Activated T-cell treated with anti-CD3 and anti-CD28 coated beads, Interleukin-2, amount 50 U/mL, for 72 hours (primary cell): ENCODE results near the gene NELFB. TPM values are rescaled to one million over a fixed set of nuclear protein-coding genes. Genes with fewer than 3 reads are reported as not detected.

Experiments used
- ATAC-seq, 2 donors: fragments of 150-1000 bp; cut with Tn5 transposase; replicated peaks in 1 of 2; 2 replicates each; pipeline ENCODE4 v1.10.0; 2021; ENCODE audit warnings: moderate library complexity in 2 of 2, mild to moderate bottlenecking in 1 of 2
- DNase-seq, 2 donors: peaks; one replicate each; pipeline ENCODE4 v3.0.0; 2021 to 2022; ENCODE audit warnings: mixed read lengths in 1 of 2
- H3K27ac Mint-ChIP-seq: one replicate; pipeline ENCODE4 v1.8.0; 2022; ENCODE audit warnings: mild to moderate bottlenecking, moderate library complexity, mixed read lengths
- H3K27me3 Mint-ChIP-seq: one replicate; pipeline ENCODE4 v1.8.0; 2022; ENCODE audit warnings: low read depth, mixed read lengths
- H3K36me3 Mint-ChIP-seq, 2 donors: one replicate each; pipeline ENCODE4 v1.8.0; 2022; ENCODE audit warnings: mixed read lengths in 2 of 2, mild to moderate bottlenecking in 1 of 2; ENCODE audit not compliant: insufficient read depth in 2 of 2
- H3K4me1 Mint-ChIP-seq: one replicate; pipeline ENCODE4 v1.8.0; 2022; ENCODE audit warnings: low read depth, mixed read lengths
- H3K4me3 Mint-ChIP-seq, 2 donors: one replicate each; pipeline ENCODE4 v1.8.0; 2022; ENCODE audit warnings: mild to moderate bottlenecking in 2 of 2, mixed read lengths in 2 of 2, moderate library complexity in 2 of 2
- H3K9me3 Mint-ChIP-seq, 2 donors: one replicate each; pipeline ENCODE4 v1.8.0; 2022; ENCODE audit warnings: mixed read lengths in 2 of 2
- total RNA-seq, 2 donors: library from RNA; stranded (reverse); gene quantifications; one replicate each; pipeline ENCODE4 v1.2.3, GENCODE V29; 2022

NELFB gene
- total RNA-seq, 2 donors from 2014 or later: 53.1 to 56.6 TPM

DNA sequence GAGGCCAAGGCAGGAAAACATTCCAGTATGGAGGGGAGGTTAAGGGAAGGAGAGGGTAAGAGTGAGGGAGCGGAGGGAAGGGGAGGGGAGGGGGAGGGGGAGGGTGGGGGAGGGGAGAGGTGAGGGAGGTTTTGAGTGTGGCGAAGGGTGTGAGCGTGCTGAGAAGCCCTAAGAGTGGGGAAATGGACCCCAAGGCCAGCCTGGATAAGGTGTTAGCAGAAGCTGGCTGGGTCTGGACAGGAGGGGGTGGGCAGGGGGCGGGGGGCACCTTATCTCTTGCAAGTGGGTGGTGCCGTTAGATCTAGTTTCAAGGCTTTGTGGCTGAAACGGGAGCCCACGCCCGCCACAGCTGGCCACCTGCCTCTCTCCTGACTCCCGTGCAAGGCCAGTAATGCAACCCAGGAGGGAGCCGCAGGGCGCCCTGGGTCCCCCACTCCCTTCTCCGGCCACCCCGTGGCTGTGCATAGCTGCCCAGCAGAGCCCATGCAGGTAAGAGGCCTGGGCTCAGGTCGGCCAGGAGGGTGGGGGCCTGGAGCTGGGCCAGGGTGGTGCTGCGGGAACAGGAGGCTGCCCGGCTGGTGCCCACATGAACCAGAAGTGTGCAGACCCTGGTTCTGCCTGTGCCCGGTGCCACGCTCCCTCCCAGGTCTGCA lies 27.1 kb upstream of the NELFB start:
- Mint-ChIP-seq H3K9me3 (no peaks in the 10 kb centered on the region), H3K4me3 (no peak overlapping the region), H3K27me3 (peaks cover 6% of the 10 kb centered on the region), H3K27ac (no peak overlapping the region), H3K36me3 (no peaks in the 10 kb centered on the region), H3K4me1 (peaks cover 8% of the 10 kb centered on the region)
- ATAC-seq (no peak), DNase-seq (no peak)

DNA sequence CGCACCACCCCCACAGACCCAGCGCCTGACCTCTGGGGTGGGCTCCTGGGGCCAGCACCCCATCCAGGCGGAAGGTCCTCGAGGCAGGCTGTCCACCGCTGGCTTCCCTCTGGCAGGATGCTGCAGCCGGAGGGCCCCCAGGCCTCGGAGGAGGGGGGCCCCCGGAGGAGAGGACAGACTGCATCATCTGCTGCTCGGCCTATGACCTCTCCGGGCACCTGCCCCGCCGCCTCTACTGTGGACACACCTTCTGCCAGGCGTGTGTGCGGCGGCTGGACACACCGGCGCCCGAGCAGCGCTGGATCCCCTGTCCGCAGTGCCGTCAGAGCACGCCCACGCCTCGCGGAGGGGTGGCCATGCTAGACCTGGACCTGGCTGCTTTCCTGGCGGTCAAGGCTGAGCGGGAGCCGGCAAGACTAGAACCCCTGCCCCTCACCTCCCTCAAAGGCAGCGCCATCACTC lies 26.6 kb upstream of the NELFB start:
- Mint-ChIP-seq H3K4me3 (no peak overlapping the region), H3K27me3 (peaks cover 6% of the 10 kb centered on the region), H3K27ac (no peak overlapping the region), H3K4me1 (peaks cover 6% of the 10 kb centered on the region), H3K36me3 (no peaks in the 10 kb centered on the region), H3K9me3 (no peaks in the 10 kb centered on the region)
- ATAC-seq (no peak), DNase-seq (no peak)

DNA sequence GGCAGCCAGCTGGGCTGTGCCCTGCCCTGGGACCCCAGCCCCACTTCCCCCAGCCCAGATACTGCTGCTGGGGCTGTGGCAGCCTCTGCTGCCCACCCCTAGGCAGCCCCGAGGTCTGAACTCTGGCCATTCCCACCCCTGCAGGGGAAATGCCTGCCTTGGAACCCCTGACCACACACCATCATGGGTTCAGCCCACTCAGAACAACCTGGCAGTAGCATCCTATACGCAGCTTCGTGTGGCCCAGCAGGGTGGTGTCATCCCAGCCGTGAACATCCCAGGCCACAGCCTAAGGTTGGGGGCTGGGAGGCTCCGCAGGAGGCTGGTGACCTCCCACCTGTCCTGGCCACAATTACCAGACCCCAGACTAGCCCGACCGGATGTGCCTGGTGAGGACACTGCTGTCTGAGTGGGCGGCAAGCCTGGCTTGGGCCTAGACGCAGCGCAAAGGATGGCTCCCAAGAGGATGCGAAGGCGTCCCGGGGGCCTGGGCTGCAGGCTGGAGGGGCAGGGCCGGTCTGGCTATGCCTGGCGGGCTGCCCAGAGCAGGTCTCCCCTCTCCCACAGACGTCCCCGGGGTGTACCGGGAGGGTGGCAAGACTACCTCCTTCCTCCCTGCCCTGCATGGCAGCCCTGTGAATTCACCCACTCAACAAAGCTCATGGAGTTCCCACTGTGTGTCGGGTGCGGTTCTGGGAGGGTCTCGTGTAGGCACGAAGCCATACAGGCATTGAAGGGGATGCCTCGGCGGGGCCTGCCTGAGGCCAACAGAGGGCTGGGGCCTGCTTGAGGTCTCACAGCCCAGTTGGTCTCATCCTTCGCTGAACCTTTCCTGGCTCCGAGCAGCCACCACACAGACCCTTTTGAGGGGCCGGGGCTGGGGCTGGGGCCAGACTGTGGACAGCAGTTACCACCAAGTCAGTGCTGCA lies 25.9 kb upstream of the NELFB start:
- H3K27ac Mint-ChIP-seq: no peak overlapping the region
- H3K4me3 Mint-ChIP-seq: no peak overlapping the region
- peaks cover 6% of the 10 kb centered on the region for H3K4me1 Mint-ChIP-seq
- peaks cover 6% of the 10 kb centered on the region for H3K27me3 Mint-ChIP-seq
- DNase-seq: no peak
- no peaks in the 10 kb centered on the region for H3K9me3 Mint-ChIP-seq
- no peaks in the 10 kb centered on the region for H3K36me3 Mint-ChIP-seq
- ATAC-seq: no peak

DNA sequence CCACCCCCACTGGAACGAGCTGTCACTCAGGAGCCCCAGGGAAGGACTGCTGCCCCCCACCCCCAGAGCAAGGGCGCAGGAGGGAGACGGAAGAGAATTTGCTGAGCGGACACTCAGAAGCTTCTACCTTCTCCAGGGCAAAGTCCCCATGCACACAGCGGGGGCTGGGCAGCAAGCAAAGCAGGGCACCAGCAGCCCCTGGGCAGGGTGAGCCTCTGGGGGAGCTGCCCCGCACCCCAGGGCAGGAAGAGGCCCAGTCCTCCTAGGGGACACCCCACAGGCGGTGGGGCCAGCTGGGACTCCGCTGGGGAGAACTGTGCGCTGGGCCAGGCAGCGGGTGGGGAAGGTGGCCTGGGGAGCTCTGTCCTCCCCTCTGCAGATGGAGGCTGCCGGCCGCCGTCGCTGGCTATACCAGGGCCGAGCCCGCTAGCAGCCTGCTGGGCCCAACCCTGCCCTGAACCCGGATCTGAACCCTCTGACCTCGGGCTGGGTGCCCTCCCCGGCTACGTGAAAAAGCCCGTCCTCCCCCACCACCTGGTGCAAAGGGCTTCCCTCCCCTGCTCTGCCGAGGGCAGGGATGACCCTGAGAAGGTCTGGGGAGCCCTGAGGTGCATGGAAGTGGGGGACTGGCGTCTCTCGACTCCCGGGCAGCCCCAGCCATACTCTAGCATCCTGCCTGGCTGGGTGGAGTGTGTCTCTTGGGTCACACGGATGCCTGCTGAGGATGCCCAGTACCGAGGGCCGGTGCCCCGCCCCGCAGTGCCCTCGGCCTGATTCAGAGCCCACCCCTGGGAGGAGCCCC lies 25.0 kb upstream of the NELFB start:
- H3K4me1 Mint-ChIP-seq: peaks cover 6% of the 10 kb centered on the region
- H3K27me3 Mint-ChIP-seq: peaks cover 6% of the 10 kb centered on the region
- H3K4me3 Mint-ChIP-seq: no peak overlapping the region
- H3K27ac Mint-ChIP-seq: no peak overlapping the region
- ATAC-seq: no peak
- no peaks in the 10 kb centered on the region for H3K36me3 Mint-ChIP-seq
- DNase-seq: no peak
- no peaks in the 10 kb centered on the region for H3K9me3 Mint-ChIP-seq

DNA sequence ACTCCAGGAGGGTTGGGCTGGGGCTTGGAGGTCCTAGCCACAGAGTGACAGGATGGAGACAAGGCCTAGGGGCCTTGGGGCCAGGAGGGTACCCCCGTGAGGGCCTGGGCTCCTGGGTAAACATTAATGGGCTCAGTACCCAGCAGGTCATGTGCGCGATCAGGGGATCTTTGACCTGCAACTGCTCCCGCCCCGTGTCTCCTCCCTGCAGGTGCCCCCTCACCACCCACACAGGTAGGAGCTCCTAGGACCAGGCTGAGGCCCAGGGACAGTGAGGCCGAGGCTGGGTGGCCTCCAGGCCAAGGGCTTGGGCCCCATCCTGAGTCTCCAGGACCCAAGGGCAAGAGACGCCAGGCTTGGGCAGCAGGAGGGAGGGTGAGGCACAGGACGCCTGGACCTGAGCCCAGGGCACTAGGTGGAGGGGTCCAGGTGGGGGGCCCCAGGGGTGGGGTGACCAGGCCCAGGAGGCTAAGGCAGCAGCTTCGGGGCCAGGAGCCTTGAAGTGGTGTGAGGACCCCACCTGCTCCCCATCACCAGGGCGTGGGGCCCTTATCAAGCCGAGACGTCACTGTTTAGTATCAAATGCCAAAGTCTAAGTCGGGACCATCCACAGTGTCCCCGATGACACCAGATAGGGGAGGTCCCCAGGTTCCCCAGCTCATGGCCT lies 24.3 kb upstream of the NELFB start, which contains the start of gene SLC34A3:
SLC34A3 (plus strand) TSS at position 197 of the 667 bp plus-strand sequence. CDS start 802 bp downstream, outside the sequence.
- Mint-ChIP-seq H3K4me1 (peaks cover 6% of the 10 kb centered on the region), H3K9me3 (no peaks in the 10 kb centered on the region), H3K27ac (no peak within 1 kb of the TSS), H3K4me3 (no peak within 1 kb of the TSS), H3K36me3 (no peaks in the 10 kb centered on the region), H3K27me3 (peaks cover 6% of the 10 kb centered on the region)
- DNase-seq (no peak), ATAC-seq (no peak)

DNA sequence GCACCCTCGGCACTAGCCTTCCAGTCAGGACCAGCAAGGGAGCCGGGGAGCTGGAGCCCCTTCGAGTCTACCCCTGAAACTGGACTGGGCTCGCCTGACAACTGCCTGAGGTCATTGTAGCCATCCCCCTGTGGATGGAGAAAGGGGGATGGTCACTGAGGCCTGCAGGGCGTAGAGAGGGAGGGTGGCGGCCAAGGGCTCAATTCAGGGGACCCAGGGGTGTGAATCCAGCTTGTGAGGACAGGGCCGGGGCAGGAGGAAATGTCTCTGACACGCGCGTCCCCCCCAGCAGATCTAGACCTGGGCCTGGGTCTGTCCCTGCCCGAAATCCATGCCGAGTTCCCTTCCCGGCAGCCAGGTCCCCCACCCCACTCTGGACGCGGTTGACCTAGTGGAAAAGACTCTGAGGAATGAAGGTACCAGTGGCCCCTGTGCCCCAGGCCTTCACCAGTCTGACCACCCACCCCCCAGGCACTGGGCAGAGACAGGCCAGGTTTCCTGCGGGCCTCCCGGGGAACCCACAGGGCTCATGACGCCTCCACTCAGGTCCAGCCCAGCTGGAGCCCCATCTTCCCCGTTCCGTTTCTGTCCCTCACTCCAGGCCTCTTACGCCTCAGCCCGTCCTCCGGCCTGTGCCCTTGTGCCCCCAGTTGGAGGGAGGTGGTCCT lies 23.6 kb upstream of the NELFB start:
- Mint-ChIP-seq H3K27ac (no peak overlapping the region), H3K4me3 (no peak overlapping the region), H3K9me3 (no peaks in the 10 kb centered on the region), H3K27me3 (peaks cover 6% of the 10 kb centered on the region), H3K4me1 (peaks cover 6% of the 10 kb centered on the region), H3K36me3 (no peaks in the 10 kb centered on the region)
- DNase-seq (no peak), ATAC-seq (no peak)

DNA sequence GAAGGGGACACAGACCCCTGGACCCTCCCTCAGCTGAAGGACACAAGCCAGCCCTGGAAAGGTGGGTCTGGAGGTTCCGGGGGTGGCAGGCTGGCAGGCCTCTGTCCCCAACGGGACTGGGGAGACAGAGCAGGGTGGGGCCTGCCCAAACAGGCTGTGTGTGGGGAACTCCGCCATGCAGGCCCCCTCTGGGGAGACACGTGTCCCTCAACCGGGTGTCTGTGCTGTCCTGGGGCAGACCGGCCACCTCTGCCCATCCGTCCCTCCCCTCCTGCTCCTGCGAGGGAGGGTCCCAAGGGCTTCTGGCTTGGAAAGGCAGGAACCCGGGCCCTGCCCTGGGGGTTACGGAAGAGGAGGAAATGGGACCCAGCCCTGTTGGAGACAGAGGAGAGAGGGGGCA lies 23.0 kb upstream of the NELFB start:
- no peak overlapping the region for H3K4me3 Mint-ChIP-seq
- ATAC-seq (no peak), DNase-seq (no peak)
- H3K36me3 Mint-ChIP-seq: no peaks in the 10 kb centered on the region
- no peaks in the 10 kb centered on the region for H3K9me3 Mint-ChIP-seq
- peaks cover 6% of the 10 kb centered on the region for H3K27me3 Mint-ChIP-seq
- peaks cover 6% of the 10 kb centered on the region for H3K4me1 Mint-ChIP-seq
- H3K27ac Mint-ChIP-seq: no peak overlapping the region

DNA sequence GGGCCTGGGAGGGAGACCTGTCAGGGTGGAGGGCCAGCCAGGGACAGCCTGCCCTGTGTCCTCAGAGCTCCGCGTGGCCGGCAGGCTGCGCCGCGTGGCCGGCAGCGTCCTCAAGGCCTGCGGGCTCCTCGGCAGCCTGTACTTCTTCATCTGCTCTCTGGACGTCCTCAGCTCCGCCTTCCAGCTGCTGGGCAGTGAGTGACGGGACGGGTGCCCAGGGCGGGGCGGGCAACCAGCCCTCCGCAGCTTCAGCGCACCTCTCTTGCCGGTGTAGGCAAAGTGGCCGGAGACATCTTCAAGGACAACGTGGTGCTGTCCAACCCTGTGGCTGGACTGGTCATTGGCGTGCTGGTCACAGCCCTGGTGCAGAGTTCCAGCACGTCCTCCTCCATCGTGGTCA lies 22.6 kb upstream of the NELFB start:
- H3K4me3 Mint-ChIP-seq: no peak overlapping the region
- DNase-seq (no peak), ATAC-seq (no peak)
- no peaks in the 10 kb centered on the region for H3K36me3 Mint-ChIP-seq
- peaks cover 4% of the 10 kb centered on the region for H3K27me3 Mint-ChIP-seq
- H3K27ac Mint-ChIP-seq: no peak overlapping the region
- no peaks in the 10 kb centered on the region for H3K9me3 Mint-ChIP-seq
- H3K4me1 Mint-ChIP-seq: peaks cover 4% of the 10 kb centered on the region

DNA sequence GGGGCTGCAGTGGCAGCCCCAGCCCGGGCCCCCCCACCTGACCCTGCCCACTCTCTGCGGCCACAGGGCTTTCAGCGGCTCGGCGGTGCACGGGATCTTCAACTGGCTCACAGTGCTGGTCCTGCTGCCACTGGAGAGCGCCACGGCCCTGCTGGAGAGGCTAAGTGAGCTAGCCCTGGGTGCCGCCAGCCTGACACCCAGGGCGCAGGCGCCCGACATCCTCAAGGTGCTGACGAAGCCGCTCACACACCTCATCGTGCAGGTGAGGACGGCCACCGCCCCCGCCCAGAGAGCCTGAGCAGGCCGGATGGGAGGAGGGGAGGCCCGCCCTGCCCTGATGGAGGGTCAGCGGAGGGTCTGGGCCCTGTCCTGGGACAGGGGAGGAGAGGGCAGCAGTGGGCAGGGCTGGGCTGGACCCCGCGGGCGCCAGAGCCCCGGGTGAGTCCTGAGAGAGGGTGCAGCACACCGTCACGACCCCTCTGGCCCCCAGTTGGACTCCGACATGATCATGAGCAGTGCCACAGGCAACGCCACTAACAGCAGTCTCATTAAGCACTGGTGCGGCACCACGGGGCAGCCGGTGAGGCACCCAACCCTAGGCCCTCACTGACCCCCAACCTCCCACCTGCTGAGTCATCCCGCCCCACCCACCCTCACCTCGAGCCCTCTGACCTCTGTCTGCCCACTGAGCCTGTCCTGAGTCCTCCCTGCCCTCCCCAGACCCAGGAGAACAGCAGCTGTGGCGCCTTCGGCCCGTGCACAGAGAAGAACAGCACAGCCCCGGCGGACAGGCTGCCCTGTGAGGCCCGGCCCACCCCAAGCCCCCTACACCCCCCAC lies 21.8 kb upstream of the NELFB start:
- no peak for ATAC-seq
- no peaks in the 10 kb centered on the region for H3K27me3 Mint-ChIP-seq
- H3K4me3 Mint-ChIP-seq: no peak overlapping the region
- H3K27ac Mint-ChIP-seq: no peak overlapping the region
- H3K9me3 Mint-ChIP-seq: no peaks in the 10 kb centered on the region
- no peaks in the 10 kb centered on the region for H3K4me1 Mint-ChIP-seq
- no peaks in the 10 kb centered on the region for H3K36me3 Mint-ChIP-seq
- DNase-seq: no peak

DNA sequence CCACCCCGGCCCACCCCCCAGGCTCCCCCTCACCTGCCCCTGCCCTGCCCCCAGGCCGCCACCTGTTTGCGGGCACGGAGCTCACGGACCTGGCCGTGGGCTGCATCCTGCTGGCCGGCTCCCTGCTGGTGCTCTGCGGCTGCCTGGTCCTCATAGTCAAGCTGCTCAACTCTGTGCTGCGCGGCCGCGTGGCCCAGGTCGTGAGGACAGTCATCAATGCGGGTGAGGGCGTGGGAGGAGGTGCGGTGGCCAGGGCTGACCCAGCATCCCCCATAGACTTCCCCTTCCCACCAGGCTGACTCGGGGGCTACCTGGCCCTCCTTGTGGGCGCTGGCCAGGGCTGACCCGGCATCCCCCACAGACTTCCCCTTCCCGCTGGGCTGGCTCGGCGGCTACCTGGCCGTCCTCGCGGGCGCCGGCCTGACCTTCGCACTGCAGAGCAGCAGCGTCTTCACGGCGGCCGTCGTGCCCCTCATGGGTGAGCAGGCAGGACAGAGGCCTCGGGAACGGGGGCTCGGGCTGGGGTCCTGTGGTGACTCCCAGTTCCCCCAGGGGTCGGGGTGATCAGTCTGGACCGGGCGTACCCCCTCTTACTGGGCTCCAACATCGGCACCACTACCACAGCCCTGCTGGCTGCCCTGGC lies 21.0 kb upstream of the NELFB start:
- Mint-ChIP-seq H3K27ac (no peak overlapping the region), H3K9me3 (no peaks in the 10 kb centered on the region)

DNA sequence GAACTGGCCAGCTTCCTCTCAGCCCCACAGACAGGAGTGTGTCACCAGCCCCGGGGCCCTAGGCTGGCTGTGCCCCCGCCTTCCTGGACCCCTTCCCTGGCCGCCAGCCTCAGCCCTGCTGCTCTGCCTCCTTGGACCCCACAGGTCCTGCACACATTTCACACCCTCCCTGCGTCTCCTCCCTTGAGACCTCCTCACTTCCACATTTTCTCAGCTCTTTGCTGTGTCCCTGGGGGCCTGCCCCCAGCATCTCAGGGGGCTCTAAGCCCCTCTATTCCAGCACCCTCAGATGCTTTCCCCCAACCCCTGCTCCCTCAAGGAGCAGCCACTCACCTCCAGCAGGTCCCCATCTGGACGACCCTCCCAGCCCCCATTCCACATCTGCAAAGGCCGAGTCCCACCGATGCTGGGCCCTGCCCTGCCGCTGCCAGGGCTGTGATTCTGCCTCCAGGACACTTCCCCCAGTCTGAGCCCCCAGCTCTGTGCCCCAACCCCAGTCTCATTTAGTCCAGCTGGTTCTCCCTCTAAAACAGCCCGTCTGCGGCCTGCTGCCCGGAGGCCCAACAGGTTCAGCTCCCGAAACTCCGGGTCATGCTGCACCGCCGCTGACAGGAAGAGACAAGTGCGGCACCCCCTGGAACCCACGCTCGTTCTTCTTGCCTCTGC lies 20.2 kb upstream of the NELFB start:
- Mint-ChIP-seq H3K36me3 (no peaks in the 10 kb centered on the region), H3K27me3 (no peaks in the 10 kb centered on the region), H3K4me1 (peaks cover 7% of the 10 kb centered on the region), H3K4me3 (no peak overlapping the region), H3K9me3 (no peaks in the 10 kb centered on the region), H3K27ac (no peak overlapping the region)
- no peak for ATAC-seq
- DNase-seq: no peak

More for the DNA sequence above, 21.0 kb upstream of the NELFB start:
- no peak overlapping the region for H3K4me3 Mint-ChIP-seq
- ATAC-seq: no peak
- DNase-seq: no peak
- no peaks in the 10 kb centered on the region for H3K36me3 Mint-ChIP-seq
- H3K27me3 Mint-ChIP-seq: no peaks in the 10 kb centered on the region
- H3K4me1 Mint-ChIP-seq: peaks cover 6% of the 10 kb centered on the region
